ENCODE data around the gene STX8.
A peak's percentile ranks its signal among the peaks of the same experiment; 100 is the strongest.
"Not testable (repeated sequence)": the region's sequence is repeated elsewhere in the genome, so short reads cannot be mapped to it uniquely, and the experiment has no call there.

Gene STX8

GRCh38 chr17:9498490-9498889, 77.1 kb downstream of the STX8 start:
- DNase-seq: no peak

- DNase-seq: no peak
Observed at GRCh38 chr17:9488556-9488955, 87.1 kb downstream of the STX8 start.

DNA sequence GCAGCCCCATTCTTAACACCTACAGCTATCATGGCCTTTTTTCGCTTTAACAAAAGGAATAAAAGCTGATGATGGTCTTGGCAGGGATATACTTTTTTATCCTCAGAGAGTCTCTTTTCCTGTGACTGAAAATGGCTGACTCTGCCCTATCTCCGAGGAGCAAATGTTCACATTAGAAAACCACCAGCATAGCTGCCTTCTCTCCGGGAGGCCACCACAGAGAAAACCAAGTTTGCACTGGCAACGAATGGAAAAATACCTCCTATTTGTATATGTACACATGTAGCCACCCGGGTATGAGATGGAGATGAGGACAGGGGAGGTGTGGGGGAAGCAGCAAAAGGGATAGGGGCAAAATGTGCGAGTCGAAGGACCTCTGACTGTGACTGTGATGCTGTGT, 88.2 kb downstream of the STX8 start:
- no peak for DNase-seq

- DNase-seq: no peak
Observed at GRCh38 chr17:9484789-9485188, 90.8 kb downstream of the STX8 start.

DNA sequence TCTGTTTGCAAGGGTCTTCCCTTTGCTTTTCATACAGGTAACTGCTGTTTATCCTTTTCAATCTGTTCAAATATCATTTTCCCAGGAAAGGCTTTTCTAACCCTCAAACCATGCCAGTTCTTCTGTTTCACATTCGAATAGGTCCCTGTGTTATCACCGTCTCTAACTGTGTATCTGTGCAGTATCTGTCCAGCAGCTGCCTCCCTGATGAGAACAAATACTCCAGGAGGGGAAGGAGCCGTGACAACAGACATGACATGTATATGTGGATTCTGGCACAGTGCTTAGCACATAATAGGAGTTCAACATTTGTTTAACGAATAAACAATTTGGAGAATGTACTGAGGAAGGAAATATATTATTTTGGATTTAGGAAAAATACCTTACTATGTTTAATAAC, 95.7 kb downstream of the STX8 start:
- no peak for DNase-seq

GRCh38 chr17:9478889-9479288, 96.7 kb downstream of the STX8 start:
- DNase-seq: no peak

DNA sequence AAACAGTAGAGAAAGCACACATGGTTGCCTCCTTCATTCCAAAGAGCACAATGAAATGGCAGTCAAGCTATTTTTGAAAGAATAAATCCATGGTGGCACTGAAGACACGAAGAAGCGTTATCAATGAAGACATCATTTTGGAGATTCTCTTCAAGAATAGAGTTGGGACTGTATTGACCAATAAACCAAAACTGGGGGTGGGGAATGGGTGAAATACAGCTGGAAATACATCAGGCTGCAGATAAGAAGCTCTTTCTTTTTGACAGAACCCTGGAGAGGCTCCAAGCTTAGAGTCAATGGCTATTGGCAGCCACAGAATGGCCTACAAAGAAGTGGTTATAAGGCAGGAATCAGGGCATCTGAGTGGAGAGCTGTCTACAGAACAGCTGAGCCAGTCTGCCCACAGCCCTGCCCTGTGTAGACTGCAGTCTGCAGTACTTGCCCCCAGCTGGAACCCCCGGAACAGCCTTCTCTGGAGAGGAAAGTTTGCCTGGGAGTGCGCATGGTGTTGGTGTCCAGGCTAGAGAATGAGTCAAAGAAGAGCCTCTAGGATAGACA, 100.4 kb downstream of the STX8 start:
- no peak for DNase-seq

DNA sequence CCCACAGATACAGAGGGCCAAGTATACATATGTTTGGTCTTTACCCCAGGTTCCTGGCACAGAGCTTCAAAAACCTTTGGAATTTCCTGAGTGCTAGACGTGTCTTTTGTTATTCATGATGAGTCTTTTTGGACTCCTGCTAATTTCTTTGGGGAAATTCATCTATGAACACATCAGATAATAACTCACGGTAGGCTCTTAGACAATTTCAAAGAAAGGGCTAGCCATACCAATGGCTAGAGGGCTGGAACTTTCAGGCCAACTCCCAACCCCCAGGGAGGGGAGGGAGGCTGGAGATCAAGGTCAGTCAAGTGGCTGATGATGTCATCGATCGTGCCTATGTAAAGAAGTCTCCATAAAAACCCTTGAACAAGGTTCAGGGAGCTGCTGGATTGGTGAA, 101.9 kb downstream of the STX8 start:
- no peak for DNase-seq

DNA sequence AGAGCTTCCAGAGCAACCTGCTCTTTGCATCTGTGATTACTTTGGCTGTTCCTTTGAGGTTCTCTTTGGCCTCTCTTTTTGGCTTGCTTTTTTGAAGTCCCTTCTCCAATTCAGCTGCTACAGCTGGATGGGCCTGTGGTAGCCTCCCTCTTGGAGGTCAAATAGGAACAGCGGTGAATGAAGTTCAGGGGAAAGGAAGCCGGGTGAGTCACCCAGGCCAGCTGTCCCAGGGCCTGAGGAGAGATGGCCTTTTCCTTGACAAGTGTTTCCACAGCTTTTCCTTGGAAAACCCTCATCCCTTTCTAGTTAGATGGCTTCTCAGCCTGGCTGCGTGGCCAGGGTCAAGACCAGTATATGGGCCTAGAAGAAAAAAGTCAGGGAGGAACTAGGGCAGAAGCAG, 103.1 kb downstream of the STX8 start:
- no peak for DNase-seq

GRCh38 chr17:9472094-9472493, 103.5 kb downstream of the STX8 start:
- no peak for DNase-seq

- DNase-seq: peak; percentile 50
Observed at GRCh38 chr17:9470171-9470570, 105.4 kb downstream of the STX8 start.

- no peak for DNase-seq
Observed at GRCh38 chr17:9468937-9469336, 106.7 kb downstream of the STX8 start.

GRCh38 chr17:9468532-9468931, 107.1 kb downstream of the STX8 start:
- no peak for DNase-seq

DNA sequence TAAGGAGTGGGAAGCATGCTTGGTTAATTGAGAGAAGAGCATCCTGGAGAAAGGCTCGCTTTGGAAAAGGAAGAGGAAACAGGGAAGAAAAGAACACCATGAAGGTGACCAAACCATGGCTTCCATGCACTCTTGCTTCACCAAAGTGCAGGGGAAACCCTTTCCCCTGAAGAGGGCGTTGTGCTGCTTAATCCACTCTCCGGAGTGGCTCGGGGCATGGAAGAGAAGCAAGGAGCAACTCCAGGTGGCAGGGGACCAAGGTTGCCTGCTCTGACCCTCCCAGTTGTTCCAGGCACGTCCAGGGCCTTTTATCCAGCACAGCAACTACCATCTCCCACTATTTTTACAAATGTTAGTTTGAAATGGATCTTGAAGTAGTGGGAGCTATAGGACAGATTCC, 108.1 kb downstream of the STX8 start:
- DNase-seq: no peak

DNA sequence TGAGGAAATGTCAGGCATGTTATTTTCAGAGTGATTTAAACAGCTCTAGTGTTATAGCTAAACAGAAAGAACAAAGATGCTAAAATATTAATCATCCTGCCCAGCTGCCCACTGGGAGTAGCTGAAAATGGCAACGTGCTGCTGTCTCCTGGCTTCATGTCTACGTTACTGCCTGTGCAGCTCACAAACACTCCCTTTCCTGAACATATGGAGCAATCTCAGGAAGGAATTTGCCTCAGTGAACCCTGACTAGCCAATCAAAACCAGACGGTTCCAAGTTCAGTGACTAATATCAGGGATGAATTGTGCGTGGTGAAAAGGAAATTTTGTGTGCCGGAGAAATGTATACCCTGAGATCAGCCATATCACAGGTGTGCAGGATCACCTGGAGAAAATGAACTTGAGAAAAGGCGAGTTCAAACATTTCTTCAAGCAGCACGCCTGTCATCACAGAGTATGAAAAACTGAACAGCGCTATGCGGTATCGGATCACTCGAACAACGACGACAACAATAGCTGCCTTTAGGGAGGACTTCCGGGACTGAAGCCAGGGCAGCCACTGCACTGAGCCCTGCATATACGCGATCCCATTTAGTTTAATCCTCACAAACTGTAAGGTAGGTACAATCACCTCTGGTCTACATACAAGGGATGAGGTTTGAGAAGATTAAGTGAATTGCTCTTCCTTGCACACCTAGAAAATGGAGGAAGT, 110.3 kb downstream of the STX8 start:
- DNase-seq: no peak

- no peak for DNase-seq
Observed at GRCh38 chr17:9457005-9457404, 118.6 kb downstream of the STX8 start.

GRCh38 chr17:9456330-9456729, 119.3 kb downstream of the STX8 start:
- DNase-seq: no peak

DNA sequence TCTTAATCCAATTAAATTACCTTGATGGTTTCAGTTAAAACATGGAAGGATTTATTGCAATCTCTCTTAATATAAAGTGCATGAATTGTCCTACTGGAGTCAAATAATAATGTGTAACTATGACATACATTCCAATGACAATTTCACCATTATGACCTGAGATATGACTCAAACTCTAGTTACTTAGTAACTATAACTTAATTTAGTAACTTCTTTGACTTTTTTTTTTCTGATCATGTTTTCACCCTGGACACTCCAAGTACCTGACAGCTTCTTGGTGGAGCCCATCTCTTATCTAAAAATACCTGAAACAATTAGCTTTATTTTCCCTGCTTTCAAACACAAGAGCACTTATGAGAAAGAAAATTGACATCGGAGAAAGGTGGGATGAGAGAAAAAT, 123.7 kb downstream of the STX8 start:
- DNase-seq: no peak

GRCh38 chr17:9447298-9447697, 128.3 kb downstream of the STX8 start:
- not testable (repeated sequence) for DNase-seq

- no peak for DNase-seq
Observed at GRCh38 chr17:9446528-9446927, 129.1 kb downstream of the STX8 start.

DNA sequence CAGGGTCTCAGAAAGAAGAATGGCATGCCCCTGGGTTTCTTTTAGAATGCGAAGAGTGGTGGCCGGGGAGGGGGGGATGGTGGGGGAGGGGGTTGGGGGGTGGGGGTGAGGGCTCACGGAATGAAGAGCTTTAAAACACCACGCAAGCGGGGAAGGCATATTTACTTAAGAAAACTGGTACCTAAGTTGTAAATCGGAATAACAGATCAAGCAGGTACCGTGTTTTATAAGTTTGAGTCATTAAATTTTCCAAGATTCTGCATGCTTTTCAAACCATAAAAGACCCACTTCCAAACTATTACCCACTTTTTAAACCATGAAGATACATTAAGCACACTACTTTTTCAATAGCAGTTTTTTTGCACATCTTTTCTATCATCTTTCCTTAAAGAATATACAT, 130.2 kb downstream of the STX8 start:
- DNase-seq: no peak

- DNase-seq: no peak
Observed at GRCh38 chr17:9444687-9445086, 130.9 kb downstream of the STX8 start.

GRCh38 chr17:9443811-9444210, 131.8 kb downstream of the STX8 start:
- no peak for DNase-seq

GRCh38 chr17:9439851-9440250, 135.8 kb downstream of the STX8 start:
- DNase-seq: no peak

DNA sequence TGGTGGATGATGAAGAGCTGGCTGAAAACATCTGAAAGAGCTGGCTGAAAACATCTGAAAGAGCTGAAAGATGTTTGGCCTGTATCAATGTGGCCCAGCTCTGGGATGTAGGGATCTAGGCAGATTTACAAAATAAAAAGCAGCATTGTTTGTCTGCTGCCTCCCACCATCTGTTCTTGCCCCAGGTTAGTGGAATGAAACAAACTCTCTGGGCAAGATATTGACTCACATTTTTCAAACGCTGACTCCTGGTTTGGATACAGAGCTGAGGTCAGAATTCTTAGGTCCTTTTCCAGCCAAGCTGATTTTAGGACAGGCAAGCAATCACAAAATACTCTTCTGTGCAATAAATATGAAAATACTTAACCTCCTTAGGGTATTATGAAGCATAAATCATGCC, 139.0 kb downstream of the STX8 start:
- no peak for DNase-seq
